ENCODE results near the gene YY1.
"Not testable (repeated sequence)": the region's sequence is repeated elsewhere in the genome, so short reads cannot be mapped to it uniquely, and the experiment has no call there.

The YY1 gene

GRCh38 chr14:100246809-100247428, 8.0 kb downstream of the YY1 start:
- peak; percentile 70 to 77 for DNase-seq

DNA sequence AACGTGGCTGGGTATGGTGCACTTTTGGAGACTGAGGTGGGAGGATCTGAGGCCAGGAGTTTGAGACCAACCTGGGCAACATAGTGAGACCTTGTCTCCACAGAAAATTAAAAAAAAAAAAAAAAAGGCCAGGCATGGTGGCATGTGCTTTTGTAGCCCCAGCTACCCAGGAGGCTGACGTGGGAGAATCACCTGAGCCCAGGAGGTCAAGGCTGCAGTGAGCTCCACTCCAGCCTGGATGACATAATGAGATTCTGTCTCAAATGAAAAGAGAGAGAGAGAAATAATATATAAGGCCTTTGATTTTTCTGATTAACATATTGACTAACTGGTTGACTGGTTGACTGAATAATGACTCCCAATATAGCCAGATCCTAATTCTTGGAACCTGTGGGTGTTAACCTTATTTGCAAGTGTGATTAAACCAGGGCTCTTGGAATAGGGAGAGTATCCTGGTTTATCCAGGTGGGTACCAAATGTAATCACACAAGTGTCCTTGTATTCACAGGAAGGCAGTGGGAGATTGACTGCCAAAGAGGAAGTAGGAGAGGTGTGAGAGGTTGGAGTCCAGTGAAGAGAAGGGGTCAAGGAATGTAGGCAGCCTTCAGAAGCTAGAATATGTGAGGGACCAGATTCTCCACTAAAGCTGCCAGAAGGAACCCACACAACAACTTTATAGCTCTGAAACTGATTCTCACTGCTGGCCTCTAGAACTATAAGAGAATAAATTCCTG, 12.0 kb downstream of the YY1 start:
- no peak for DNase-seq

- no peak for DNase-seq
Measured at GRCh38 chr14:100252684-100253083, 13.7 kb downstream of the YY1 start.

DNA sequence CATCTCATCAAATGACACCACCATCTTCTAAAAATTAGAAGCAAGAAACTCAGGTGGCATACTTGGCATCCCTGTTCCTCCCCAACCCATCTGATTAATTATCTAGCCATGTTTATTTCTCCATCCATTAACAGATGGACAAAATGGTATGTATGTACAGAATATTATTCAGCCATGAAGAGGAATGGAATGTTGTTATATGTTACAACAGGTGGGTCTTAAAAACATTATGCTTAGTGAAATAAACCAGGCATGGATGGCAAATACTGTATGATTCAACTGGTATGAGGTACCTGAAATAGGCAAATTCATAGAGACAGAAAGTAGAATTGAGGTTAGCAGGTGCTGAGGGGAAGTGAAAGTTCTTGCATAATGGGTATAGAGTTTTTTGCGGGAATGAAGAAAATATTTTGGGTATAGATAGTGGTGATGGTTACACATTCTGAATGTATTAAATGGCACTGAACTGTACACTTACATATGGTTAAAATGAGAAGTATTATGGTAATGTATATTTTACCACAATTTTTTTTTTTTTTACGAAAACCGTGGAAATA, 17.5 kb downstream of the YY1 start:
- DNase-seq = no peak

- no peak for DNase-seq
Measured at GRCh38 chr14:100261621-100262020, 22.7 kb downstream of the YY1 start.

DNA sequence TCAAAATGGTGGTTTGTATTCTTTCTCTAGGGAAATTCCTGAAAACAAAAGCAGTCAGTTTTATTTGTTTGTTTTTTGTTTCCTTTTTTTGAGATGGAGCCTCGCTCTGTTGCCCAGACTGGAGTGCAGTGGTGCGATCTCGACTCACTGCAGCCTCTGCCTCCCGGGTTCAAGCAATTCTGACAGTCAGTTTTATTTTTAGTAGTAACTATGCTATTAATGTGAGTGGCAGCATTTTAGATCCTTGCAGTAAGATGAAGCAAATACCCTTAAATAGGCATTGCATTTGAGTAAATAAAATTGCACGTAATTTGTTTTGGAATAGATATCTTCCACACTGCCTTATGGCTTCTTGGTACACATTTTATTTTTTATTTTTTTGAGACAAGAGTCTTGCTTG, 23.6 kb downstream of the YY1 start:
- DNase-seq = no peak

DNA sequence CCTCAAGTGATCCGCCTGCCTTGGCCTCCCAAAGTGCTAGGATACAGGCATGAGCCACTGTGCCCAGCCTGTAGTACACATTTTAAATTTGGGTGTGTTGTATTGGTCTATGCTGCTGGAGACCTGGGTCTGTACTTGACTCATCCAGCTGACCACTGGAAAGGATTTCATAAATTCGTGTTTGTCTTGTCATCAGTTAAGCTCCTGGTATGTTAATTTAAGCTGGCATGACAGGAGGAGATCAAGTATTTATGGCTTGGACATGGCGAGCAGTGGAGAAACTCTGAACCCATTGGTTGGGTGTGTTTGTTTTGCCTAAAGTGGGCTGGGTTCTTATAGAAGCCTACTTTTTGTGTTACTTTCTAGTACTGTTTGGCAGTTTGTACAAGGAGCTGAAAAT, 24.2 kb downstream of the YY1 start:
- no peak for DNase-seq

DNA sequence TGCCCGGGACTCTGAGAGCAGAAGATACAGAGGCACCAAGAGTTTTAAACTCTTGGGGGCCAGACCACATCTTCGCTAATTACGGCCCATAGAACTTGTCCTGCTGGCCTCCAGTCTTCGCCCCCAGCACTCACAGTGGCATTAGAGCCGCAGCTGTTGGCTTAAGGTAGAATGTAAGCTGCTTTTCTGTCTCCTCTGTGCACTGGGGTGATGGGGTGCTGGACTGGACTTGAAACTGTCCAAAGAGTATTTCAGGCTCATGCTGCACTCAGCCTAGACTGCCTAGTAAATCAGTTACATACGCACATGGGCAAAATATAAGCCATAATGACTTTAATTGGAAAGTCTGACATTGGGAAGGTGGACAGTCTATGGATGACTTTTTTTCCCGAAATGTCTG, 29.0 kb downstream of the YY1 start:
- no peak for DNase-seq

- no peak for DNase-seq
Measured at GRCh38 chr14:100268591-100269207, 29.8 kb downstream of the YY1 start.

DNA sequence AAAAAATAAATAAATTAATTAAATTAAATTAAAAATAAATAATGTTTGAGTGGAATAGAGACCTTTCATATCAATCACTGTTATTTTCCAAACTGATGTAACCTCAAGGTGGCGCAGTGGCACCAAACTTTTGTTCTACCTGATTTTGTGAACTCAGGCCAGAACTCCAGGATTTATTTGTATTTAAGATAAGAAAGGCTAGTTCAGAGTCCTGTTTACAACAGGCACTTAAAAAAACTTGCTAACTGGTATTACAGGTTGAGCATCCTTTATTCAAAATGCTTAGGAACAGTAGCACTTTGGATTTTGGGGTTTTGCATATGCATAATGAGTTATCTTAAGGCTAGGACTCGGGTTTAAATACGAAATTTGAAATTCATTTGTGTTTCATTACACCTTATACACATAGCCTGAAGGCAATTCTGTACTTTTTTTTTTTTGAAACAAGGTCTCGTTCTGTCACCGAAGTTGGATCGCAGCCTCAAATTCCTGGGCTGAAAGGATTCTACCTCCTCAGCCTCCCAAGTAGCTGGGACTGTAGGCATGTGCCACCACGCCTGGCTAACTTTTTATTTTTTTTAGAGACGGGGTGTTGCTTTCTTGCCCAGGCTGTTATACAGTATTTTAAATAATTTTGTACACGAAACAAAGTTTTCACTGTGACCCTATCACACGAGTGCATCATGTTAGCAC, 32.4 kb downstream of the YY1 start:
- DNase-seq = peak; percentile 14 to 28

DNA sequence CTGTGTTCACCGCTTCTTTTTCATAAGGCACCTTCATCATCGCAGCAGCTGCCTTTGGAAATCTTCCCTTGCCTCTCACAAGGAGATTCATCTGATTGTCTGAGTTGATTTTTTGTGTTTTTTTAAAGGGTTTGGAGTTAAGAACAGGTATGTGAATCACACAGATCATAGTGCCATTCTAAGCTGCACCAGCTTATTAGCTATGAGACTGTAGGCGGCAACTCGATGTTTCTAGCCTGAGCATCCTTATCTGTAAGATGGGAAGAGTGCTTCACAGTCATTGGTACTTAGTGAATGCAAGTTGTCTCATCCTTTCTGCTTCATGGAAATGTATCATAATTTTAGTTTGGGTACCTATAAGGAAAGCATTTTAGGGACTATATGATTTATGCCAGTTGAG, 35.3 kb downstream of the YY1 start:
- no peak for DNase-seq

DNA sequence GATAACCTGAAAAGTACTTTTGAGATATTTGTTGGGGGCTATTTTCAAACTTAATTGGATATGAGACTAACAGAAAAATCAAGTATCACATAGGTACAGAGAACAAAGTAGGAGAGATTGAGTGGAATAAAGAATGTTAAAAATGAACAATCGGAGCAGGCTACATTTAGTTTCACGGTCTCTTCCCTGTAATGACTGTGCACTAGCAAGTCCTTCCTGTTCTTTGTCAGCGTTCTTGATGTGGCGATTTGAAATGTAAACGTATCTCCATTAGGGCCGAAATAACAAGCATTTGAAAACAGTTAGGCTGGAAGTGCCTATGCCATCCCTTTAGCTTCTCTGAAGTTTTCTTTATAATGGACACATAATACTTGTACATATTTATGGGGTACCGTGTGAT, 36.3 kb downstream of the YY1 start:
- no peak for DNase-seq

DNA sequence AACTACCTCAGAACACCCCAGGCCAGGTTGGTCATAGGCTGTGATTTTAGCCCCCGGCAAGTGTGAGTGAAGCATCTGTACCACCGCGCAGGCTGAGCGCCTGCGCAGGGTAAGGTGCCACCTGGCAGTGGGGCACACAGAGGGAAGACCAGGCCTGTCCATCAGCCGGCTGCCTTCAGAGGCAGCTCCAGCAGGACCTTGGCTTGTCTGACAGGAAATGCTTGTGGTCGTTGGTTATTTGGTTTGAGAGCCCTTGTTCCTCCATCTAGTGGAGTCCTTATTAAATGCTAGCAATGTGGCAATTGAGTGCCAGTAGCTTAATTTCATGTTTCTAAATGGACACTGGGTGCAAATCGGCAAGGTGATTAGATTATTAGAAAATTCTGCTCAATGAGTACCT, 39.8 kb downstream of the YY1 start:
- DNase-seq = peak; percentile 52 to 68

DNA sequence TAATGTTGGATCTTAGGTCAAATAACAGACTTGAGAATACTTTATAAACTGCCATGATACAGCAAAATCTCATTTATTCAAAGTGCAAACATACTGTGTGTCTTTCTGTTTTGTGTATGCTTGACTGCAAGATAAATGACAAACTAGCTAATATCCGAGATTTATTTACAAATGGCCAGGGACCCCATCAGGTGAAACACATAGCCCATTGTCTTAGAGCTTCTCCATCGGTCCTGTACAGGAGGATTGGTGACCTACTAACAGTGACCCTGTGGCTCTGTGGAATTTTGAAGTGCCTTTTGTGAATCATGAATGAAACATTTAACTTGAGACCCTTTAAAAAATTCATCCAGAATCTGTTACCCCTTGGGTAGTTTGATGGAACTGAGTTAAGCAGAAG, 40.2 kb downstream of the YY1 start:
- no peak for DNase-seq

DNA sequence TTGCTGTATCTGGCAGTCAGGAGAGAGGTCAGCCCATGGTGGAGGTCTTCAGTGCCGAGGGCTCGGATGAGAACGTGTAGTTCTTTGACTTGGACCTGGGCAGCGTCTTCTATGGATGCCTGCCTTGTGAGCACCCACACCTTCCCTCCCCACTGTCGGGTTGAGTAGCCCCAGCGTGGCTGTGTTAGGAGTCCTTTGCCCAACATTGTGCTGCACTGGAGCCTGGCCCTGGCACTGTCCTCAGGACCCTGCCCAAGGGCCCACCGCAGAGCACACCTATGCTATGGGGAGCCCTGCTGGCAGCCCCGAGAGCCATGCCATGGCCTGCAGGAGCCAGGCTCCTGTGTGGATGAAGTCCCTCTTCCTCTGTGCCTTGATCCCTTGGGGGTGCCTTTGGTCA, 40.6 kb downstream of the YY1 start:
- DNase-seq = no peak

GRCh38 chr14:100281286-100282082, 42.5 kb downstream of the YY1 start:
- DNase-seq = no peak

DNA sequence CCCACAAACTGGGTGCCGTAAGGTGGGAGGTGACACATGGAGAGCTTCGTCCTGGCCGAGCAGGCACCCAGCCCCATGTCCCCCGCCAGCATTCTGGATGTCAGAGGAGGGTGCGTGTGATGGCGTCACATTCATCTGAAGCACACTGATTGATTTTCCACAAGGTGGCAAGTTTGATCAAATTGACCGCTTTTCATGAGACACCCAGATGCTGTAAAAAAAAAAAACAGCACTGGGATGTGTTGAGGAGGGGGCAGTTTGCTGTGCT, 43.1 kb downstream of the YY1 start:
- DNase-seq = no peak

GRCh38 chr14:100282766-100283419, 43.9 kb downstream of the YY1 start:
- no peak for DNase-seq

- not testable (repeated sequence) for DNase-seq
Measured at GRCh38 chr14:100283436-100283835, 44.5 kb downstream of the YY1 start.

GRCh38 chr14:100283984-100284881, 45.3 kb downstream of the YY1 start:
- no peak for DNase-seq

Data from Kasumi-1 (cell line).